Spleen (tissue), 7 donors: Measurements from ENCODE around the gene IRAG1.

ENCODE experiments used
- CTCF ChIP-seq, 11 experiments: fragments of 200-600 bp in 7 of 11; fragments of 450-650 bp in 4 of 11; sonication (generic) in 4 of 11; IDR thresholded peaks in 8 of 11; conservative IDR thresholded peaks in 3 of 11; 1 replicate in 7 of 11; 2 replicates in 4 of 11; pipeline versions ENCODE4 v1.4.0 to v1.8.0; 2016 to 2021; ENCODE audit warnings: antibody characterized with exemption in 11 of 11, inconsistent platforms in 4 of 11, mild to moderate bottlenecking in 1 of 11
- POLR2A ChIP-seq, 3 donors: fragments of 450-650 bp; IDR thresholded peaks; one replicate each; pipeline ENCODE4 v1.5.1; 2017; ENCODE audit warnings: antibody characterized with exemption in 3 of 3, mild to moderate bottlenecking in 1 of 3
- POLR2AphosphoS5 ChIP-seq, 3 donors: sonication (generic); formaldehyde crosslinking; IDR thresholded peaks; one replicate each; pipeline ENCODE4 v1.5.1; 2017; ENCODE audit warnings: antibody characterized with exemption in 3 of 3
- donor health status: DM: no; HTN: no; CAD: no; lungs with moderate emphysema.
- donor health status: DM: no; HTN: no; CAD: no.
- donor health status: DM: no; HTN: no; CAD: no.

DNA sequence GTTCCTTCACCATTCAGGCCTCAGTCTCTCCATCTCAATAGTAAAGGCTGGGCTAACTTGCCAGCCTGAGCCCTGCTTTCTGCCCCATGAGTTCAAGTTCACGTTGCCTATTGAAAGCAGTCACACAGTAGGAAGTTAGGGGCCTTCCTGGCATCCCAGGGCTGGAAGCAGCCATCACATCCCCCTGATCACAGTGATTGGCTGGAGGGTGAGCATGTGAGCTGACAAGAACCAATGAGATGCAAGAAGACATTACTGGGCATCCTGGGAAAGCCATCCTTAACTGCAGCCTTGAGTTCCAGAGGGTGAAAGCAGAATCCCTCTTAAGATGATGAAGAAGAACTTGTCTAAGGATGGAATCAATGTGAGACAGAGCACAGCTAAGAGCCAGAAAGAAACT, 29.1 kb downstream of the IRAG1 start:
- TF ChIP-seq POLR2AphosphoS5 (IDR thresholded peaks at IDR 0.05) (no peak), POLR2A (IDR thresholded peaks at IDR 0.05) (no peak), CTCF (IDR thresholded peaks at IDR 0.05 in 8 of 11, conservative IDR thresholded peaks at IDR 0.05 in 3 of 11) (no peak)
